ENCODE data around the gene MBL2.

MBL2 gene

DNA sequence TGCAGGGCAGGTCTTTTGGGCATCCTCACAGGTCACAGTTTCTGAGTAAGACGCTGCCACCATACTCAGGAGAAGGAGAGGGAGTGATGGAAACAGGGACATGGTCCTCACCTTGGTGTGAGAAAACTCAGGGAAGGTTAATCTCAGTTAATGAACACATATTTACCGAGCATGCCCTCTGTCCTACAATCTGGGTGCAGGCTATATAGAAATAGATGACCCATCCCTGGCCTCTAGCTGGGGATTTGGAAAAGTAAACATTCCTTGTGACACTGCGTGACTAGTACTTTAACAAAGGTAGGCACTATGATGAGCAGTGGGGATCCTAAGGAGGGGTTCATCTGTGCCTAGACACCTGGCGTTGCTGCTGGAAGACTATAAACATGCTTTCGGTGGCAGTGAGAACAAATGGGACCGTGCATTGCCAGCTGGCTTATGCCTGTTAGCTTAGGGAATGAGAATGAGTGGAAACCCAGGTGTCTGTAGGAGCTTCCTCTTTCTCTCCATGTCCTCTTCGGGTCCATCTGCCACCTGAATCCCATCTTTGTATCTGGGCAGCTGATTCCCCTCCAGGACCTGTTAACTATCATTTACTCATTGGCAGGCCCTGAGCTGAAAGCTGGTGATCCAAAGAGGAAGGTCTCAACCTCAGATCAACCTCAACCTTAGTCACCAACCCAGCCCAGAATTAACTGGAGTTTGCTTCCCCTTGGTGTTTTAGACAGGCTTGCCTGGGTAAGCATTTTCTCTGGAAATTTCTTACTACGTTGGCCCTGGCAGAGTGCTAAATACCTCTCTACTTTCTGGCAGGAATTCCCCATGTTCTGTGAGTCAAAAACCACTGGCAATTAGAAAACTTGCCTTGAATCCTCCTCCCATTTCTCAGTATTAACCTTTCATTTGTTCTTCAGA lies 794 bp downstream of the MBL2 start:
- DNase-seq = no peak

GRCh38 chr10:52770904-52771303 lies 1.7 kb downstream of the MBL2 start:
- DNase-seq = no peak

DNA sequence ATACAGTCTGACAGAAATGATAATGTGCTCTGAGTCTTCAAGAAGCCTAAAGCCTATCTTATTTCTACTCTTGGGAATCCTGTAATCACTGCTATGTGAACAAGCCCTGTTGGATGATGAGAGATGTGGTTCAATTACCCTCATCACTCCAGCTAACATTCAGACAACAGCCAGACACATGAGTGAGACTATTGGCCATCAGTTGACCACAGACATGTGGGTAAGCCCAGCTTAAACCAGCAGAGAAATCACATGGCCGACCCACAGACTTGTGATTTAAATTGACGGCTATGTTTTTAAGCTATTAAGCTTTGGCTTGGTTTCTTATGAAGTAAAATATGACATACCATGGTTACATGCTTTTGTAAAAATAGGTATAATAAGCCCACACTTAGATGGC lies 2.6 kb downstream of the MBL2 start:
- no peak for DNase-seq

- DNase-seq = no peak
Observed at GRCh38 chr10:52768001-52768532, 4.5 kb downstream of the MBL2 start.

GRCh38 chr10:52762088-52762487 lies 10.5 kb downstream of the MBL2 start:
- no peak for DNase-seq

DNA sequence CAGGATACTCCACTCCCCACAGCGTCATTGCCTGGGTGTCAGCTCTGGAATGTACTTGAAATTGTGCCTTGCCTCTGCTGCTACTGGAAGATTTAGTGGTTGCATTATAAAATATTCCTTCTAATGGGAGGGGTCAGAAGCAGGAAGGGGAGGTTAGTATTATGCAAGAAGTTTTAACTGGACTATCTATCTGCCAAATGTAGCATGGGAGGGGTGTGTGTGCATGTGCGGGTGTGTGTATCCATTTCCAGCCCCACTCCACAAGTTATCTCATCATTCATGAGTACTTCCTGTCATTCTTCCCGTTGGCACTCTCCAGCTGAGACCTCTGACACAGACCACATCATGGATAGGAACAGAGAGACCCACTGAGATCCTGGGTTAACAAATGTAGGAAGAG lies 13.4 kb downstream of the MBL2 start:
- no peak for DNase-seq

DNA sequence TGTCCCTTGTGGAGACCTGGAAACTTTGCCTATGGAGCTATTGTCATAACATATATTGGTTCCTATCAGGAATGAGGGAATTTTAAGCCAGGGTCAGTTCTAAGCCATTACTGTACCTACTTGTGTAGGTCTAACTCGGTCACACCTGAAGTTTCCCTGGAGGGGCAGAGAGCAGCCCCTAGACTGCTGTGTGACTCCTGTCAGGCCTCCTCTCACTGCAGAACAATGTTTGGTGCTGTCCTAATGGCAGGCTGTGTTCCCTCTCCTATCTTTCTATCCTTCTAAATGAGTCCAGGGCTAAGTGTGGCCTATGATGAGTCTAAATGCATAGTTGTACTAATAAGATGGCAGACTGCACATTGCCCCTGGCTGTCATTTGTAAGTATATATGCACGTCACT lies 14.2 kb downstream of the MBL2 start:
- no peak for DNase-seq

GRCh38 chr10:52757773-52758172 lies 14.8 kb downstream of the MBL2 start:
- DNase-seq = no peak

DNA sequence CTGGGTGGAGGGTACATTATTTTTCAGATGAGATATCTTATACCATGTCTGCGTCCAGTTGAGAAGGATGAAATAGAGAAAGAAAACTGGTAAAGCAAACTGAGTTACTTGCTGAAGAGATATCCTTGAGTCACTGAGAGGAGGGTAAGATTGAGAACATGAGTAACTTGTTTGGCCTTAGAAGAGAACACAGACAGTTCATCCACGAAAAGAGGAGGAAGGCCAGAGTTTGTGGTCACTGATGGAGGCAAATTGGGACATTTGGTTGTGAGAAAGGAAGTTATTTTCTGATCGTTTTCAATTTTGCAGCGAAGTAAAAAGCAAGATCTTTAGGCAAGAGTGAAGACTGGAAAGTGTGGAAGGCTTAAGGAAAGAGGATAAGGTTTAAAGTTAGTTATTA lies 15.6 kb downstream of the MBL2 start:
- DNase-seq = no peak

DNA sequence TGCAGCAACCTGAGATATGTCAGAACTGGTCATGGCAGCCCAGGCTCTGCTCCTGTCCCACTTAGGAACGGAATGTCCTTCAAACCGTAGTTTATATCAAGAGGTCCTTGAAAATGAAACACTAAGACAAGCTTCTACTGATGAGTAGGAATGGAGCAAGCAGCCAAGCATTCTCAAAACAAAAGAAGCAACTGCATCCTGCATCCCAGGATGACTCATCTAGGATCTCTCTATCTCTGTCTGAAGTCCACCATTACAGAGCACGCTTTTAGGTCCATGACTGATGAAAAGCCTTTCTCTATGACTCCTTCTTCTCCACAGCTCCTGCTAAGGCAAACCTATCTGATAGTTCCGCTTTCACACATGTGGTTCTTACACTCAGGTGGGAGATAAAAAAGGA lies 16.3 kb downstream of the MBL2 start:
- DNase-seq = no peak

DNA sequence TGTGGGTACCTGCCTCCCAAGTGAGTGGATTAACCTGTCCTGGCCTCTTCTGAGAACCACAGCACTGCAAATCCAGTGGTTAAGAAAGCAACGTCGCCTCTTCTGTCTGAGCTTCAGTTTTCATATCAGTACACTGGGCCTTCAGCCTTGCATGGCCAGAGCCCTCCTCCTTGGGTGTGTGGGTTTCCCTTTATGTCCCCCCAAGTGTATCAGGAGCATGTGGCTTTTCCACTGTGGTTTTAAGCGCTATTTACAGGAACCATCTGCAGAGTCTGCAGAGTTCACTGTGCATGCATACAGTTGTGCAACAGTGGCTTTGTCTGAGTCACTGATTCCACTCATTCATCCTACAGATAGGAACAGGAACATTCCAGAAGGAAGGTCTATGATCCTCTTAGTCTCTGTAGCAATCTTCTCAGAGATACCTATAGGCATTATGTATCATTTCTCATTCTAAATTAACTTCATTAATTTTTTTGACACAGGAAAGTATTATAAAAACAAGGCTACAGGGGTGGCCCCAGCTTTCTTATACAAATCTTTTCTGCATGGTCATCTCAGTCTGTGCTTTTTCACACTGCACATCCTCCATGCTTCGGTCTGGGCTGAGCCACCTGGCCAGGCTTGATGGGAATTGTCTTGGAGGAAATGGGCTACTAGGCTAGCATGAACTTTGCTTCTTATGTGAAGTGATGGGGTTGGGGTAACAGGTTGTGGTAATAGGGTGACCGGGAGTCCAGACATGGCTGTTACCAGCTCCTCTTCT lies 17.1 kb downstream of the MBL2 start:
- DNase-seq = no peak

DNA sequence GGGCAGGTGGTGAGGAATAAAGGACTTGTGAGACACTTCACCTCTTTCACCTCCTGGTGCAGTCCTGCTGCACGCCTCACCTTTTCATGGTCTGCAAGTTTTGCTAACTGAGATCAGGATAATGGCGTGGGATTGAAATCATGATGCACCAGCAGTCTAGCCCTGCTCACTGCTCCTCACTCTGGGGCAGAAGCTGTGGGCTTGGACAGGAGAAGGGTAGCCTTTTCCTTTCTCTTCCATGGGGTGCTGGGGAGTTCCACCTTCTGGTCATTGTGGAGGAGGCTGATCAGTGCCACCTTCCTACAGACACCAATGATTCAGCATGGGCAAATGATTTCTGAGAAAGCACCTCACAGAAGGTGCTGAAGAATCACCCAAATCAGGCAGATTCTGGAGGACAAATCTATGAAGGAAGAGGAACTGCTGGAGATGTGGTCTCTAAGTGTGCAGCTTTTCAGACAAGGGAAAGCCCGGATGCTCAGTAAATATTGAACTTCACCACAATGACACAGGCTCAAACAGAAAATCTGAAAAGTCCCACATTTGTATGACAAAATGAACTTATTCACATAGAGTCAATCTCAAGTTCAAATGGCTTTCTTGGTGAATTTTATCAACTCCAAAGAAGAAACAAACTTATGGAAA lies 19.7 kb downstream of the MBL2 start:
- no peak for DNase-seq

DNA sequence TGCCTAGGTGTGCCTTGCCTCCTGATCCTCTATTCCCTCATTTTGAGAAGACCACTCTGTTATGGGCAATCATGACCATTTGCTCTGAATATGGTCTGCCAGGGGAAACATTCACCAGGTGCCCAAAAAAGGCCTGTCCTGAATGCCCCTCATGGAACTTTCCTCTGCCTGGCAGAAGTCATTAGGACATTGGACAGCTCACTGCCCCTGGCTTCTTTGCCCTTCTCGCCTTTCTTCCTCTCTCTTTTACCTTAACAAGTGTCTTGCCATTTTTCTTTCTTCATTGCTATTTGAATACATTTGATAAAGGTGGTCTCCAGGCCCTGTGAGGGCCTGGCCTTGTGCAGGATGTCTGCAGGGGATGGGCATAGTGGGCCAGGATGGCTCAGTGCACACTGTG lies 20.3 kb downstream of the MBL2 start:
- no peak for DNase-seq

DNA sequence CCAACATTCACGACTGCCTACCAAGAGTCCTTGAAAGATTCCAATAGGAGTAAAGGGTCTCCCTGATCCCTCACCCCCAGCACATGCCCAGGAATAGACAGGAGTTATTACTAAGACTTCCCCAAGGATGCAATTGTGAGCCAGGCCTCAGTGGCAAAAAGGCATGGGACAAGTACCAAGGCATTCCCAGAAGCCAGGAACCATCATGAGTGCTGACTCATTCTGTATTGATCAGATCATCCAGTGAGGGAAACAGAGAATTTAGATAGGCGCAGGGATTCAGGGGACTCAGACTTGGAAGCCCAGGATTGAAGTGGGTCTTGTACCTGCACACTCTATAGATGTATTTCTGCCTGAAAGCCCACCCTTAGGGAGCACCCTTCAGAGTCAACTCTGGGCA lies 21.2 kb downstream of the MBL2 start:
- DNase-seq = no peak

- no peak for DNase-seq
Observed at GRCh38 chr10:52750629-52751028, 22.0 kb downstream of the MBL2 start.

GRCh38 chr10:52747694-52748093 lies 24.9 kb downstream of the MBL2 start:
- DNase-seq = no peak

GRCh38 chr10:52746169-52746568 lies 26.4 kb downstream of the MBL2 start:
- no peak for DNase-seq

GRCh38 chr10:52744057-52744805 lies 28.4 kb downstream of the MBL2 start:
- no peak for DNase-seq

- DNase-seq = no peak
Observed at GRCh38 chr10:52742731-52743130, 29.9 kb downstream of the MBL2 start.

DNA sequence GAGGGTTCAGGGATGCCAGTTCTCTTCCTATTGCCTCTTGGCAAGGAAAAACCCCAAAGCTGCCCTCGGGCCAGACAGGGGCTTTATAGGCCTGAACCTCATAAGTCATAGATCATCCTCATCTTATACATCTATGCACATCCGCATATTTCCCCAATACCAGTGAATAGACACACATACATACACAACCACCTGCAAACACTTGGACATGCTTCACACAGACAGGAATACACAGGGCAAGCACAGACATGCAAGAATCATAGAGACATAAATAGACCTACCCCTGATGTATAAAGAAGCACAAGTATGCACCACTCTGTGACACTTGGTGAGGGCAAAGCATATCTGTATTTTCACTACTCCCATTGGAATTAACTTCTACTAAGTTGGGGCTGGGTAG lies 30.7 kb downstream of the MBL2 start:
- DNase-seq = peak; percentile 53

DNA sequence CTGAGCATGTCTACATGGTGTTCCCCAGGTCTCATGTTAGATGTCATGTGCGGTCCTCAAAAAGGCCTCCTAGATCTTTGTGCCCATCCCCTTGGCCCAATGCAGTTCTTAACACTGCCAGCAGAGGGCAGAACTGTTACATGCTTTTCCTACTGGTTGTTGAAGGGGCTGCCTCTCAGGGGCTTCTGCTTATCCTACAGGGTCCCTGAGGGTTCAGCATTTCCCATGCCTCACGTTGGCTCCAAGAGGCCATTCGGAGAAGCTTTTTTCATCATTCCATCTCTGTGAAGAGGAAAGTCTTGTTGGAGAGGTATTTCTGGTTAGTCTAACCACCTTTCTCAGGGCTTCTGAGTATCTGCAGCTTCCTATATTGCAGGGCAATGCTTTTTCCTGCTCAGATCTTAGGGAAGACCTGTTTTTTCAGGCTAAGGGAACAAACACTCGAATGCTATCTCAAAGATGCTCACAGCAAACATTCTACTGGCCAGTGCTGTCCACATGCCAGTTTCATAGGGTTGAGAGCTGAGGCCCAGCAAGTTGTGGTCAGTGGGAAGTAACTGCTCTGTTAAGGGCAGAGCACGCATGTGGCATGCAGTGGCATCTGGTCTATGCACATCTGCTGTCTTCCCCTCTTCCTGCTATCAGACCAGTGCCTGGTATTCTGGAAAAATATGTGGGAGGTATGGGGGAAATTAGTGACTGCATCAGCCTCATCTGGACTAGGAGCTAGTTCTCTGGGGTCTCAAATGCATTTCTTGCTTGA lies 31.5 kb downstream of the MBL2 start:
- DNase-seq = no peak

GRCh38 chr10:52740155-52740549 lies 32.4 kb downstream of the MBL2 start:
- no peak for DNase-seq

Measured in NCI-H510A treated with DMSO at 0.1 percent for 48 hours (cell line).